Ishikawa (cell line): Measurements from ENCODE around the gene NT5DC3.

Source experiments
- EGR1 ChIP-seq: IDR thresholded peaks from 2 replicates; pipeline ENCODE4 v1.6.1; 2012
- NFIC ChIP-seq: IDR thresholded peaks from 2 replicates; pipeline ENCODE4 v1.6.1; 2012
- RAD21 ChIP-seq: IDR thresholded peaks from 2 replicates; pipeline ENCODE4 v1.6.1; 2012; ENCODE audit warnings: low read depth
- TAF1 ChIP-seq: IDR thresholded peaks from 2 replicates; pipeline ENCODE4 v1.6.1; 2012; ENCODE audit warnings: low read depth, mild to moderate bottlenecking
- YY1 ChIP-seq: IDR thresholded peaks from 2 replicates; pipeline ENCODE4 v1.6.1; 2012; ENCODE audit warnings: low read depth
- TF ChIP-seq, protein P1 (sequence below): IDR thresholded peaks from 2 replicates; pipeline ENCODE4 v1.6.1; 2012
- TF ChIP-seq, protein P2 (sequence below): IDR thresholded peaks from 2 replicates; pipeline ENCODE4 v1.6.1; 2012; ENCODE audit warnings: low read depth, mild to moderate bottlenecking

DNA sequence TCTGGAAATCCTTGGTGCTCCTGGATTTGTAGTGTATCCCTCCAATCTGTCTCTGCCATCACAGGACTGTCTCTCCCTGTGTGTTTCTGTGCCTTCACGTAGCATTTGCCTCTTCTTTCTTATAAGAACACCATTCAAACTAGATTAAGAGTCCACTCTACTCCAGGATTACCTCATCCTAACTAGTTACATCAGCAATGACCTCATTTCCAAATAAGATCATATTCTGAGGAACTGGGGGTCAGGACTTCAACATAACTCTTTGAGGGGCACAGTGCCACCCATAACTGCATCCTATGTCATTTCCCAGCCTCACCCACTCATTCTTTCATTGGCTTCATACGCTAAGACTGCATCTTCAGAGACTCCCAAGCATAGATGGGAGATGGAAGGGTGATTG lies 106.2 kb downstream of the NT5DC3 start:
- TF ChIP-seq YY1 (no peak), EGR1 (no peak), NFIC (no peak), TAF1 (no peak), RAD21 (no peak)
- TF ChIP-seq, protein P1, sequence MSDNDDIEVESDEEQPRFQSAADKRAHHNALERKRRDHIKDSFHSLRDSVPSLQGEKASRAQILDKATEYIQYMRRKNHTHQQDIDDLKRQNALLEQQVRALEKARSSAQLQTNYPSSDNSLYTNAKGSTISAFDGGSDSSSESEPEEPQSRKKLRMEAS = no peak
- TF ChIP-seq, protein P2, sequence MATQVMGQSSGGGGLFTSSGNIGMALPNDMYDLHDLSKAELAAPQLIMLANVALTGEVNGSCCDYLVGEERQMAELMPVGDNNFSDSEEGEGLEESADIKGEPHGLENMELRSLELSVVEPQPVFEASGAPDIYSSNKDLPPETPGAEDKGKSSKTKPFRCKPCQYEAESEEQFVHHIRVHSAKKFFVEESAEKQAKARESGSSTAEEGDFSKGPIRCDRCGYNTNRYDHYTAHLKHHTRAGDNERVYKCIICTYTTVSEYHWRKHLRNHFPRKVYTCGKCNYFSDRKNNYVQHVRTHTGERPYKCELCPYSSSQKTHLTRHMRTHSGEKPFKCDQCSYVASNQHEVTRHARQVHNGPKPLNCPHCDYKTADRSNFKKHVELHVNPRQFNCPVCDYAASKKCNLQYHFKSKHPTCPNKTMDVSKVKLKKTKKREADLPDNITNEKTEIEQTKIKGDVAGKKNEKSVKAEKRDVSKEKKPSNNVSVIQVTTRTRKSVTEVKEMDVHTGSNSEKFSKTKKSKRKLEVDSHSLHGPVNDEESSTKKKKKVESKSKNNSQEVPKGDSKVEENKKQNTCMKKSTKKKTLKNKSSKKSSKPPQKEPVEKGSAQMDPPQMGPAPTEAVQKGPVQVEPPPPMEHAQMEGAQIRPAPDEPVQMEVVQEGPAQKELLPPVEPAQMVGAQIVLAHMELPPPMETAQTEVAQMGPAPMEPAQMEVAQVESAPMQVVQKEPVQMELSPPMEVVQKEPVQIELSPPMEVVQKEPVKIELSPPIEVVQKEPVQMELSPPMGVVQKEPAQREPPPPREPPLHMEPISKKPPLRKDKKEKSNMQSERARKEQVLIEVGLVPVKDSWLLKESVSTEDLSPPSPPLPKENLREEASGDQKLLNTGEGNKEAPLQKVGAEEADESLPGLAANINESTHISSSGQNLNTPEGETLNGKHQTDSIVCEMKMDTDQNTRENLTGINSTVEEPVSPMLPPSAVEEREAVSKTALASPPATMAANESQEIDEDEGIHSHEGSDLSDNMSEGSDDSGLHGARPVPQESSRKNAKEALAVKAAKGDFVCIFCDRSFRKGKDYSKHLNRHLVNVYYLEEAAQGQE = no peak
